ENCODE results near the gene GABBR2. TPM values are rescaled to one million over a fixed set of nuclear protein-coding genes. Genes with fewer than 3 reads are reported as not detected.

Gene GABBR2
- polyA plus RNA-seq, 1 donor: 0.69 TPM

GRCh38 chr9:98356953-98357690 is 351.6 kb downstream of the GABBR2 start:
- DNase-seq: no peak
- WGBS (ENCODE audit: insufficient coverage, low lambda C conversion rate): 88% methylated on average over 1 of the region's 8 CpGs
- Histone ChIP-seq H3K27ac (ENCODE audit: low read length) (no peak overlapping the region), H3K36me3 (ENCODE audit: control insufficient read depth, insufficient read depth, low read length) (no peaks in the 10 kb centered on the region), H3K27me3 (ENCODE audit: control insufficient read depth, insufficient read depth, low read length) (no peaks in the 10 kb centered on the region), H3K4me3 (ENCODE audit: low read length) (no peak overlapping the region), H3K9me3 (ENCODE audit: control insufficient read depth, low read depth, low read length) (peaks cover 1% of the 10 kb centered on the region), H3K4me1 (ENCODE audit: control insufficient read depth, insufficient read depth, low read length) (no peaks in the 10 kb centered on the region)

- Histone ChIP-seq H3K27me3 (ENCODE audit: control insufficient read depth, insufficient read depth, low read length) (no peaks in the 10 kb centered on the region), H3K4me1 (ENCODE audit: control insufficient read depth, insufficient read depth, low read length) (no peaks in the 10 kb centered on the region), H3K27ac (ENCODE audit: low read length) (no peak overlapping the region), H3K9me3 (ENCODE audit: control insufficient read depth, low read depth, low read length) (peaks cover 6% of the 10 kb centered on the region), H3K36me3 (ENCODE audit: control insufficient read depth, insufficient read depth, low read length) (no peaks in the 10 kb centered on the region), H3K4me3 (ENCODE audit: low read length) (no peak overlapping the region)
- no CpG with 5 or more reads among the region's 4 CpGs for WGBS (ENCODE audit: insufficient coverage, low lambda C conversion rate)
- no peak for DNase-seq
These were observed 352.4 kb downstream of the GABBR2 start for GRCh38 chr9:98356326-98356725.

GRCh38 chr9:98351370-98351769 is 357.4 kb downstream of the GABBR2 start:
- Histone ChIP-seq H3K27ac (ENCODE audit: low read length) (no peak overlapping the region), H3K4me3 (ENCODE audit: low read length) (no peak overlapping the region), H3K36me3 (ENCODE audit: control insufficient read depth, insufficient read depth, low read length) (no peaks in the 10 kb centered on the region), H3K9me3 (ENCODE audit: control insufficient read depth, low read depth, low read length) (peaks cover 7% of the 10 kb centered on the region), H3K4me1 (ENCODE audit: control insufficient read depth, insufficient read depth, low read length) (no peaks in the 10 kb centered on the region), H3K27me3 (ENCODE audit: control insufficient read depth, insufficient read depth, low read length) (no peaks in the 10 kb centered on the region)
- DNase-seq: no peak
- WGBS (ENCODE audit: insufficient coverage, low lambda C conversion rate): 0% methylated on average over 1 of the region's 1 CpG

GRCh38 chr9:98347642-98348041 is 361.1 kb downstream of the GABBR2 start:
- no CpG with 5 or more reads among the region's 3 CpGs for WGBS (ENCODE audit: insufficient coverage, low lambda C conversion rate)
- Histone ChIP-seq H3K4me3 (ENCODE audit: low read length) (no peak overlapping the region), H3K27me3 (ENCODE audit: control insufficient read depth, insufficient read depth, low read length) (peaks cover 2% of the 10 kb centered on the region), H3K9me3 (ENCODE audit: control insufficient read depth, low read depth, low read length) (peaks cover 7% of the 10 kb centered on the region), H3K27ac (ENCODE audit: low read length) (no peak overlapping the region), H3K4me1 (ENCODE audit: control insufficient read depth, insufficient read depth, low read length) (no peaks in the 10 kb centered on the region), H3K36me3 (ENCODE audit: control insufficient read depth, insufficient read depth, low read length) (no peaks in the 10 kb centered on the region)
- DNase-seq: no peak

- peaks cover 3% of the 10 kb centered on the region for H3K9me3 ChIP-seq (ENCODE audit: control insufficient read depth, low read depth, low read length)
- no peaks in the 10 kb centered on the region for H3K4me1 ChIP-seq (ENCODE audit: control insufficient read depth, insufficient read depth, low read length)
- DNase-seq: no peak
- peaks cover 2% of the 10 kb centered on the region for H3K27me3 ChIP-seq (ENCODE audit: control insufficient read depth, insufficient read depth, low read length)
- H3K36me3 ChIP-seq (ENCODE audit: control insufficient read depth, insufficient read depth, low read length): no peaks in the 10 kb centered on the region
- no peak overlapping the region for H3K27ac ChIP-seq (ENCODE audit: low read length)
- no peak overlapping the region for H3K4me3 ChIP-seq (ENCODE audit: low read length)
- 100% methylated on average over 1 of the region's 6 CpGs for WGBS (ENCODE audit: insufficient coverage, low lambda C conversion rate)
These were observed 363.7 kb downstream of the GABBR2 start for GRCh38 chr9:98345011-98345410.

GRCh38 chr9:98344581-98344980 is 364.2 kb downstream of the GABBR2 start:
- H3K27me3 ChIP-seq (ENCODE audit: control insufficient read depth, insufficient read depth, low read length): peaks cover 2% of the 10 kb centered on the region
- H3K36me3 ChIP-seq (ENCODE audit: control insufficient read depth, insufficient read depth, low read length): no peaks in the 10 kb centered on the region
- H3K9me3 ChIP-seq (ENCODE audit: control insufficient read depth, low read depth, low read length): peaks cover 5% of the 10 kb centered on the region
- WGBS (ENCODE audit: insufficient coverage, low lambda C conversion rate): no CpG with 5 or more reads among the region's 4 CpGs
- no peaks in the 10 kb centered on the region for H3K4me1 ChIP-seq (ENCODE audit: control insufficient read depth, insufficient read depth, low read length)
- DNase-seq: no peak
- no peak overlapping the region for H3K4me3 ChIP-seq (ENCODE audit: low read length)
- H3K27ac ChIP-seq (ENCODE audit: low read length): no peak overlapping the region

GRCh38 chr9:98342820-98343210 is 365.9 kb downstream of the GABBR2 start:
- Histone ChIP-seq H3K27ac (ENCODE audit: low read length) (no peak overlapping the region), H3K4me3 (ENCODE audit: low read length) (no peak overlapping the region), H3K27me3 (ENCODE audit: control insufficient read depth, insufficient read depth, low read length) (peaks cover 2% of the 10 kb centered on the region), H3K9me3 (ENCODE audit: control insufficient read depth, low read depth, low read length) (peaks cover 5% of the 10 kb centered on the region), H3K36me3 (ENCODE audit: control insufficient read depth, insufficient read depth, low read length) (no peaks in the 10 kb centered on the region), H3K4me1 (ENCODE audit: control insufficient read depth, insufficient read depth, low read length) (no peaks in the 10 kb centered on the region)
- no peak for DNase-seq
- WGBS (ENCODE audit: insufficient coverage, low lambda C conversion rate): no CpG with 5 or more reads among the region's 2 CpGs

- H3K27ac ChIP-seq (ENCODE audit: low read length): no peak overlapping the region
- WGBS (ENCODE audit: insufficient coverage, low lambda C conversion rate): 100% methylated on average over 1 of the region's 4 CpGs
- peaks cover 5% of the 10 kb centered on the region for H3K9me3 ChIP-seq (ENCODE audit: control insufficient read depth, low read depth, low read length)
- H3K4me1 ChIP-seq (ENCODE audit: control insufficient read depth, insufficient read depth, low read length): no peaks in the 10 kb centered on the region
- H3K36me3 ChIP-seq (ENCODE audit: control insufficient read depth, insufficient read depth, low read length): no peaks in the 10 kb centered on the region
- H3K27me3 ChIP-seq (ENCODE audit: control insufficient read depth, insufficient read depth, low read length): peaks cover 2% of the 10 kb centered on the region
- DNase-seq: no peak
- no peak overlapping the region for H3K4me3 ChIP-seq (ENCODE audit: low read length)
These were observed 366.5 kb downstream of the GABBR2 start for GRCh38 chr9:98342098-98342819.

GRCh38 chr9:98341157-98342097 is 367.3 kb downstream of the GABBR2 start:
- Histone ChIP-seq H3K27ac (ENCODE audit: low read length) (no peak overlapping the region), H3K4me3 (ENCODE audit: low read length) (no peak overlapping the region), H3K36me3 (ENCODE audit: control insufficient read depth, insufficient read depth, low read length) (no peaks in the 10 kb centered on the region), H3K27me3 (ENCODE audit: control insufficient read depth, insufficient read depth, low read length) (peaks cover 2% of the 10 kb centered on the region), H3K4me1 (ENCODE audit: control insufficient read depth, insufficient read depth, low read length) (no peaks in the 10 kb centered on the region), H3K9me3 (ENCODE audit: control insufficient read depth, low read depth, low read length) (peaks cover 5% of the 10 kb centered on the region)
- no peak for DNase-seq
- no CpG with 5 or more reads among the region's 20 CpGs for WGBS (ENCODE audit: insufficient coverage, low lambda C conversion rate)
